K562 (cell line): Measurements from ENCODE around the gene ZBTB20. TPM values are rescaled to one million over a fixed set of nuclear protein-coding genes. Genes with fewer than 3 reads are reported as not detected.

Experiments used
- ATAC-seq: fragments of 200-7000 bp; cut with Tn5 transposase; 3 replicates; pipeline ENCODE4 v1.9.1; 2020; ENCODE audit warnings: moderate library complexity
- BruUV-seq: library from RNA; stranded (reverse); fragments of 400-500 nt; replicated peaks from 2 replicates; lab custom pipeline; 2021; lab: Mats Ljungman, UMichigan
- CTCF ChIA-PET: fragments of 300-600 bp; formaldehyde crosslinking; extraction: SDS; loops from one replicate; lab custom pipeline; 2021; ENCODE audit warnings: low intra/inter-chr PET ratio; lab: Yijun Ruan, JAX
- POLR2A ChIA-PET: fragments of 300-600, 350-650 bp; sonication (Branson Sonifier 250); formaldehyde crosslinking; extraction: SDS; loops from one replicate; lab custom pipeline; 2021; ENCODE audit warnings: antibody characterized with exemption, inconsistent platforms; lab: Yijun Ruan, JAX
- DNase-seq, 4 experiments: peaks; one replicate each; pipeline versions ENCODE4 v3.0.0 to v3.0.0-alpha.2; 2011 to 2018; ENCODE audit warnings: low spot score in 3 of 4, mixed read lengths in 3 of 4; ENCODE audit errors: extremely low read depth in 1 of 4
- FAIRE-seq: peaks from 2 replicates; lab custom pipeline; 2011; peaks lifted over from hg19 to GRCh38; lab: Jason Lieb, UNC
- H2AFZ ChIP-seq: 2 replicates; pipeline ENCODE4 v1.6.0; 2011; ENCODE audit warnings: low read depth, low read length, control low read depth, inconsistent platforms
- H3K27ac ChIP-seq: fragments of 200-600 bp; 3 replicates; pipeline ENCODE4 v1.8.0; 2011; ENCODE audit warnings: low read depth, mild to moderate bottlenecking, control low read depth, inconsistent platforms, low read length, moderate library complexity, mixed read lengths; ENCODE audit errors: extremely low read depth
- H3K27me3 ChIP-seq, 2 experiments: fragments of 300-600 bp in 1 of 2; 2 replicates in 1 of 2; 3 replicates in 1 of 2; pipeline versions ENCODE4 v1.6.0 to v1.8.0; 2011; ENCODE audit warnings: inconsistent platforms in 2 of 2, low read length in 2 of 2, mild to moderate bottlenecking in 1 of 2, mixed read lengths in 1 of 2, moderate library complexity in 1 of 2; ENCODE audit not compliant: control insufficient read depth in 2 of 2, insufficient read depth in 2 of 2
- H3K36me3 ChIP-seq: fragments of 300-600 bp; 3 replicates; pipeline ENCODE4 v1.8.0; 2011; ENCODE audit warnings: mild to moderate bottlenecking, low read length, inconsistent platforms; ENCODE audit not compliant: control insufficient read depth, insufficient read depth
- H3K4me1 ChIP-seq, 2 experiments: fragments of 200-600 bp in 1 of 2; replicated peaks in 1 of 2; 2 replicates in 1 of 2; 3 replicates in 1 of 2; pipeline versions ENCODE4 v1.5.1 to v1.8.0; 2011; ENCODE audit warnings: inconsistent platforms in 2 of 2, low read length in 2 of 2, mild to moderate bottlenecking in 1 of 2, mixed read lengths in 1 of 2, moderate library complexity in 1 of 2; ENCODE audit not compliant: control insufficient read depth in 2 of 2, insufficient read depth in 2 of 2
- H3K4me2 ChIP-seq: 2 replicates; pipeline ENCODE4 v1.6.1; 2011; ENCODE audit warnings: low read length, control low read depth, inconsistent platforms, mixed read lengths; ENCODE audit not compliant: insufficient read depth
- H3K4me3 ChIP-seq: fragments of 200-600 bp; sonication (generic), shearing (Covaris generic); 2 replicates; pipeline ENCODE4 v1.5.1; 2016; ENCODE audit warnings: control low read depth, inconsistent platforms
- H3K79me2 ChIP-seq: fragments of 200-600 bp; 3 replicates; pipeline ENCODE4 v1.8.0; 2011; ENCODE audit warnings: low read length, inconsistent platforms; ENCODE audit not compliant: control insufficient read depth, insufficient read depth
- H3K9ac ChIP-seq, 2 experiments: 2 replicates each; pipeline versions ENCODE4 v1.6.0 to v1.6.1; 2011; ENCODE audit warnings: low read depth in 2 of 2, low read length in 2 of 2, control low read depth in 1 of 2, inconsistent platforms in 1 of 2, mild to moderate bottlenecking in 1 of 2, mixed read lengths in 1 of 2; ENCODE audit not compliant: insufficient read depth in 1 of 2
- H3K9me1 ChIP-seq: one replicate; pipeline ENCODE4 v1.6.0; 2011; ENCODE audit warnings: inconsistent platforms, mild to moderate bottlenecking, low read length, moderate library complexity; ENCODE audit not compliant: control insufficient read depth, insufficient read depth
- H3K9me3 ChIP-seq: replicated peaks from 2 replicates; pipeline ENCODE4 v1.5.1; 2011; ENCODE audit warnings: low read depth, low read length, inconsistent platforms; ENCODE audit not compliant: control insufficient read depth, insufficient read depth
- H4K20me1 ChIP-seq: replicated peaks from 2 replicates; pipeline ENCODE4 v1.6.1; 2011; ENCODE audit warnings: low read length, inconsistent platforms, mixed read lengths; ENCODE audit not compliant: control insufficient read depth, insufficient read depth
- C11orf30 ChIP-seq: fragments of 450-650 bp; IDR thresholded peaks from 2 replicates; pipeline ENCODE4 v1.6.1; 2016; ENCODE audit warnings: low read depth, mild to moderate bottlenecking
- HDGF ChIP-seq: fragments of 450-650 bp; IDR thresholded peaks from 2 replicates; pipeline ENCODE4 v1.6.1; 2016
- MAFG ChIP-seq: fragments of 450-650 bp; conservative IDR thresholded peaks from 2 replicates; pipeline ENCODE4 v1.6.1; 2016; ENCODE audit warnings: missing genetic modification characterization, missing compliant biosample characterization
- NFE2 ChIP-seq: IDR thresholded peaks from 2 replicates; pipeline ENCODE4 v1.6.1; 2014; ENCODE audit warnings: antibody characterized with exemption, low read depth
- PML ChIP-seq: IDR thresholded peaks from 2 replicates; pipeline ENCODE4 v1.6.1; 2012; ENCODE audit warnings: low read length, inconsistent platforms
- TRIM24 ChIP-seq, 2 experiments: fragments of 450-650 bp; IDR thresholded peaks; 2 replicates each; pipeline ENCODE4 v1.6.1; 2016
- ZBTB26 ChIP-seq: fragments of 450-650 bp; formaldehyde crosslinking; IDR thresholded peaks from 2 replicates; pipeline ENCODE4 v1.4.0; 2022; ENCODE audit warnings: missing genetic modification characterization
- ZBTB8A ChIP-seq: fragments of 450-650 bp; IDR thresholded peaks from 2 replicates; pipeline ENCODE4 v1.6.1; 2018; ENCODE audit warnings: mild to moderate bottlenecking, moderate library complexity; ENCODE audit not compliant: partially characterized antibody
- ZFPM2 ChIP-seq: fragments of 250-450 bp; sonication (Bioruptor Pico); IDR thresholded peaks from 2 replicates; pipeline ENCODE4 v1.5.1; 2022; ENCODE audit warnings: mild to moderate bottlenecking
- ZNF586 ChIP-seq: fragments of 450-650 bp; formaldehyde crosslinking; conservative IDR thresholded peaks from 2 replicates; pipeline ENCODE4 v1.4.0; 2020; ENCODE audit warnings: mild to moderate bottlenecking, moderate library complexity
- WGBS: fragments of 100-300 bp; shearing (Covaris generic); methylation state at CpG from one replicate; pipeline ENCODE4 v1.1.6; 2016; ENCODE audit warnings: low coverage, mixed read lengths; ENCODE audit not compliant: insufficient coverage; ENCODE audit errors: missing lambda C conversion rate; 5-methylcytosine and 5-hydroxymethylcytosine counted together
- in situ Hi-C: fragments of 300-500 bp; cut with MboI; formaldehyde crosslinking; loops from 4 replicates; pipeline ENCODE4 v1.15.0; 2018; ENCODE audit warnings: inconsistent platforms, mixed read lengths
- intact Hi-C: fragments of 100-400 bp; cut with micrococcal nuclease; formaldehyde crosslinking; loops from 2 replicates; pipeline ENCODE4 v1.14.2; 2022
- polyA plus RNA-seq, 8 experiments: library from polyadenylated mRNA; depleted of rRNA in 4 of 8; stranded (reverse) in 5 of 8; unstranded in 3 of 8; fragments of >200 nt; fragmentation: Nextera tagmentation in 2 of 8; fragmentation: Illumina TruSeq in 1 of 8; extraction: Ambion mirVana in 2 of 8; extraction: Trizol in 1 of 8; gene quantifications; 2 replicates each; pipeline versions ENCODE4 v1.2.1 to v1.2.3, GENCODE V29; 2011 to 2014; ENCODE audit warnings: inconsistent platforms in 1 of 8, missing spikeins in 1 of 8
- total RNA-seq, 7 experiments: library from RNA; depleted of rRNA in 6 of 7; stranded (reverse); fragments of >200 nt in 6 of 7; fragmentation: Illumina TruSeq in 2 of 7; extraction: Trizol in 2 of 7; gene quantifications; 2 replicates each; pipeline versions ENCODE4 v1.2.1 to v1.2.3, GENCODE V29; 2011 to 2021; ENCODE audit warnings: low replicate concordance in 1 of 7

ZBTB20 gene
- total and polyA plus RNA-seq, 9 of the 15 experiments (the other 6 are each of a cell fraction or from before 2014, with no cell fraction given): 0.17 to 1.7 (median 0.45) TPM

DNA sequence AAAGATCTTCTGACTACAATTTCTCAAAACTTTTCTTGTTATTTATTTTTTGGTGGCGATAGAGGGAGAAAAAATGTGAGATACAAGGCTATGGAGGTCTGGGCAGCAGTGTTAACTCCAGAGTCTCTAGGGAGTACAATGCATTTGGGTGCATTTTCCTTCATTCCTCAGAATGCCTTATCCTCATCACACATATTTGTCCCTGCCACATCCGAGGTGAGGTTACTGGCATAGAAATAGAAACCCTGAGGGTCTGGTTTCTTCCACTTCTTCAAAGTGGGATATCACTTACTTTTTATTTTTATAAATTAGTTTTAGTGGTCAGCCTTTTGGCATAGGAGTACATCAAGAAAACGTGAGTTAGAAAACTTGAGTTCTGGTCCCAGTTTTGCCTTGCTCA lies 702.9 kb downstream of the ZBTB20 start:
- Histone ChIP-seq H3K27ac (no peak overlapping the region), H3K79me2 (no peaks in the 10 kb centered on the region), H2AFZ (no peak overlapping the region), H4K20me1 (no peaks in the 10 kb centered on the region), H3K4me3 (no peak overlapping the region), H3K9me1 (no peaks in the 10 kb centered on the region), H3K36me3 (no peaks in the 10 kb centered on the region), H3K9me3 (no peaks in the 10 kb centered on the region), H3K27me3 (no peaks in the 10 kb centered on the region), H3K9ac (no peak overlapping the region), H3K4me2 (no peak overlapping the region), H3K4me1 (no peaks in the 10 kb centered on the region)
- no peak for TF ChIP-seq ZNF586 (CRISPR knock-in tag)
- no peak for TF ChIP-seq ZFPM2 (CRISPR knock-in tag)
- no peak for TF ChIP-seq PML
- CTCF ChIA-PET: no interaction called here
- POLR2A ChIA-PET: no interaction called here
- BruUV-seq: no TSS peak
- no peak for FAIRE-seq
- WGBS: 0% methylated on average over 1 of the region's 3 CpGs
- no peak for ATAC-seq
- in situ Hi-C loops: no loop called here
- intact Hi-C loops: no loop called here
- DNase-seq: no peak

DNA sequence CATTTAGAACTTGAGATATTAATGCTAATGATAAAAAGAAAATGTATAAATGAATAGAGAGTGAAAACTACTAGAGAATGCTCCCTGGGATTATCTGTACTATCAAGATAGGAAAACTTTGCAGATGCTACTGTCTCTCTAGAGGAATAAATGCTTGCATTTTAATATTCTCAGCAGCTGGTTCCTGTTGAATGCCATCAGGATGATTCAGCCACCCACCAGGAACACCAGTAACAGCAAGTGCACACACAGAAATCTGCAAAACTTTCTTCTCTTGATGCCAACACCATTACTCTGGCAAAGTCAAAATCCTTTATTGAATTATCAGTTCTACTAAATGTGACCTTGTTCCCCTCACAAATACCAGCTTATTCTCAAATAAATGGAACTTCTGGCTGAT lies 704.8 kb downstream of the ZBTB20 start:
- ATAC-seq: no peak
- H2AFZ ChIP-seq: no peak overlapping the region
- H4K20me1 ChIP-seq: no peaks in the 10 kb centered on the region
- in situ Hi-C loops: no loop called here
- no peak overlapping the region for H3K27ac ChIP-seq
- CTCF ChIA-PET: no interaction called here
- no peaks in the 10 kb centered on the region for H3K9me1 ChIP-seq
- POLR2A ChIA-PET: no interaction called here
- no peak overlapping the region for H3K9ac ChIP-seq
- no peak overlapping the region for H3K4me2 ChIP-seq
- TF ChIP-seq C11orf30: no peak
- no peak for TF ChIP-seq HDGF
- TF ChIP-seq NFE2: no peak
- no peak for TF ChIP-seq TRIM24 (IDR thresholded peaks at IDR 0.05)
- TF ChIP-seq MAFG (tag): no peak
- no peak for TF ChIP-seq ZBTB26 (CRISPR knock-in tag)
- no peak for TF ChIP-seq ZBTB8A
- TF ChIP-seq, all 486 proteins: peak for 0
- DNase-seq (no peak), FAIRE-seq (no peak)
- H3K4me3 ChIP-seq: no peak overlapping the region
- no peaks in the 10 kb centered on the region for H3K27me3 ChIP-seq
- intact Hi-C loops: no loop called here
- no peaks in the 10 kb centered on the region for H3K79me2 ChIP-seq
- no peaks in the 10 kb centered on the region for H3K36me3 ChIP-seq
- H3K9me3 ChIP-seq: no peaks in the 10 kb centered on the region
- H3K4me1 ChIP-seq: no peaks in the 10 kb centered on the region
- BruUV-seq: no TSS peak
